ENCODE data around the gene TNS1.

The TNS1 gene

GRCh38 chr2:217998926-217999594, 3.7 kb downstream of the TNS1 start:
- no peak for DNase-seq

DNA sequence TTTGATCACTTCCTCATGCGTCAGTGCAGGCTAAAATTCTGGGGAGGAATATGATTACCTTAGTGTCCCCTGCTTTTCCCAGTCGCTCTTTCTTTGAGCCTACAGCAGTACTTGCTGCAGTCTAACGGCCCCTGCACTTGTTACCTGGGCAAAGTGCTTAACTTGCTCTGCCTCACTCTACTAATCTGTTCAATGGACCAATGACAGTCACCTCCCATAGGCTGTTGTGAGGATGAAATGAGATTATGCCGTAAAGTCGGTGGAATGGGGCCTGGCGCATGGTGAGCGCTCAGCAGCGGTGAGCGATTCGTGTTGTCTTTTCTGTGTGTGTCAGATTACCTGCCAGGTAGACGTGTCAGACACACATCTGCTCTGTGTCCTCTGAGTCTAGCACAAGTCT, 5.3 kb downstream of the TNS1 start:
- no peak for DNase-seq

GRCh38 chr2:217996361-217996760, 6.4 kb downstream of the TNS1 start:
- DNase-seq, result no peak

DNA sequence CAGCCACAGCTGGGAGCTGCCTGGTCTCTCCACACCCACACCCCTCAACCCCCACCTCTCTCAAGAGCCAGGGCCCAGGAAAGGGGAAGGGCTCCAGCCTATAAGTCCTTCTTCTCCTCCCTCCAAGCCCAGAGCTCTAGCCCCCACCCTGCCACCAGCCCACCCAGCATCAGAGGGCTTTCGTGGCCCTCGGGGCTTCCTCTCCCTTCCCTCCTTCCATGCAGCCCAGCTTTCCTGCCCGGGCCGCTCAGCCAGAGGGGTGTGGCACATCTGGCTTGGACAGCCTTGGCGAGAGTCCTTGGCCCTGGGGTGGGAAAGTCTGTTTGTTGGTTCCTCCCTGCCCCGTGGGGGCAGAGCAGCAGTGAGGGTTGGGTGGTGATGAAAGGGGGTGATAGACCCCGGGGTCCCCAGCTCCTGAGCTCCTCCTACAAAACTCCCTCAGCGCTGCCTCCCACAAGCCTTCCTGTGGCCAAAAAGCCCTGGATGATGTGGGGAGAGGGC, 7.0 kb downstream of the TNS1 start:
- no peak for DNase-seq

DNA sequence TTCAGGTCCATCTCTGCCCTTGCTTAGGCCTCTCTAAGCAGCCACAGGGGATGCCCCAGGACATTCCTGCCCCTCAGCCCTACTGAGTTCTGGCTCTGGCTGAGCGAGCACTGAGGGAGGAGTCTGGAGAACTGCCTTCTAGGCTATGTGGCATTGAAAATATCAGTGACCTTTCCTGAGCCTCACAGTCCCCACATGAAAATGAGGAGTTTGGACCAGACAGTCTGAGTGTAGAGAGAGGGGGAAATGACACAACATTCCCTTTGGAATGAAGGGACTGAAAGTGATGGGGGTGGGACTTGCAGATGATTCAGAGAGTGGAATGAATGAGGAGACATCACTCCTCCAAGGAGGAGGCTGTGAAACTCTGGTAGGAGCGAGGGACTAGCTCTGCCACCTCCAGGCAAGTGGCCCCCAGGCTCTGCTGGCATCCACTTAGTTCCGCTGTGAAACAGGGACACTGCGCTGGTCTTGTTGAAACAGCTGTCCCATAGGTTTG, 8.0 kb downstream of the TNS1 start:
- no peak for DNase-seq

DNA sequence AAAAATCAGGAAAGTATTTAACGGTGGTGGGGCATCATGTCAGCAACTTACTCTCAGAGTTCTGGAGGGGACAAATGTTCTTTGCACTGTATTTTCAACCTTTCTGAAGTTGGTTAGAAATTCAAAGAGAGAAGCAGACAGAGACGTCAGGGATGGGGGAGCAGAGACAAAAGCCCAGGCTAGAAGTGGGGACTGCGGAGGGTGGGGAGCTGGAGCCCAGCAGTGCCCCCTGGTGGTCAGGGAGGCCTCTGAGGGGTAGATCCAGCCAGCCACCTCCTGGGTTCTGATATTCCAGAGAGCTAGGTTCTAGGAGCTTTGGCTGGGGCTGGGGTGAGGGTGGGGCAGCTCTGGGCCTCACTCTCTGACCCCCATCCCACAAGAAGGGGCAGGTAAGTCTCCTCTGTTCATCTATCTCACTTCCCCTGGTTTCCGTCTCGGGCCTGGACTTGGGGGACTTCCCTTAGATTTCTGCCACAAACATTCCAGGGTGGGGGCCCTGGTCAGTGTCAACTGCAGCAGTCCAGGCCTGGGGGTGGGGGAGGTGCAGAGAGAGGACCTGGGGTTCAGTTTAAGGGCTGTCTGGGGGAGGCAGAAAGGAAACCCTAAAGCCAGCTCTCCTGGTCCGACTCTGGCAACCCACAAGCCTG, 8.9 kb downstream of the TNS1 start:
- DNase-seq, result peak; percentile 49

DNA sequence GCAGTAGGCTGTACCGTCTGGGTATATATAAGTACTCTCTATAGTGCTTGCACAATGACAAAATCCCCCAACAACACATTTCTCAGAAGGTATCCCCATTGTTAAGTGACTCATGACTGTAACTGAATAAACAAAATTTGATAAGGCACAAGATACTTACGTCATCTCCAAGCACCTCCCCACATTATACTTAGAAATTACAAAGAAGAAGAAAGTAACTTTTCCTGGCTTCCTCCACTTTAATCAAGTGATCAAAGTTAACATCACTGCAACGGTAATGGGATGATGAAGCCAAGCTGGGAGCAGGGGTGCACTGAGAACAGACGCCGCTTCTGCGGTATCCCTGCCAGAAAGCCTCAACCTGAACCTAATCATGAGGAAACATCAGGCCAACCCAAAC, 9.7 kb downstream of the TNS1 start:
- no peak for DNase-seq

DNA sequence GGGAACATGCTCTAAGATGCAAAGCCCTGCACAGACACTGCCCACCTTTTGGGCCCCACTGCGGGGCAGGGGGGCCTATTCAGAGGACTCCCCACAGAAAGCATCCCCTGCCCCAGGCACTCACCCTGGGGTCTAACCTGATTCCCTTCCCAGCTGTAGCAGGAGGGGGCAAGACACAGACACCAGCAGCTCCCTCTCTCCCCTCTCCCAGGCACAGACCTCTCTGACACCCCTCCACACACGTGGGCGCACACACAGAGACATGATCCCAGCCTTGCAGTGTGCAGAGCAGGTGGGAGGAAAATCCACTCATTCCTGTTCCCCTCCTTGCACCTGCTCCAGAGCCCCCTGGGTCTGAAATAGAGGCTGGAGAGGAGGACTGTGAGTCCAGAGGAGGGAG, 10.7 kb downstream of the TNS1 start:
- DNase-seq, result no peak

DNA sequence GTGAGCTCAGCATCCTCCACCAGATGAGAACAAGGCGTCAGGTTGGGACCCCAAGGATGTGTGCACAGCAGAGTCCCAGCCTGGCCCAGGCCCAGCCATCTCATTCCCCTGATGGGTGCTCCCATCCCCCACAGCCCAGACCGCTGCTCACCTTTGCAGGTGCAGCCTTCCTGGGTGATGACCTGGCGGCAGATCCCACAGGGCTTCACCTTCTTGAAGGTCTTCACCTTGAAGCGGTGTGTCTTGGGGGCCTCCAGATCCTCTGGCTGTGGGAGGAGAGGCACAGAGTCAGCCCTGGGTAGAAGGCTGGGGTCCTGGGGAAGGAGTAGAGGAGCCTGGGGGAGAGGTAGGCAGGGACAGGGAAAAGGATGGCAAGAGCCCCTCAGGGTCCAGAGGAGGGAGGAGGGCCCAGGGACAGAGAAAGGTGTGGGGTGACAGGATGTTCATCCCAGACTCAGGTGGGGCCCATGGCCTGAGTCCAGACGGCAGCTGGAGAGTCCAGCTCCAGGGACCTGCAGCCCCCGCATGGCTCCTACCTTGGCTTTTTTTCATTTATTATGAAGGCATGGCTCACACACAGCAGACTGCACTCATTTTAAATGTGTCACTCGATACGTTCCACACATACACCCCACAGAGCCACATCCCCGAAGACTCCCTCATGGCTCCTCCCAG, 11.9 kb downstream of the TNS1 start:
- DNase-seq, result no peak

DNA sequence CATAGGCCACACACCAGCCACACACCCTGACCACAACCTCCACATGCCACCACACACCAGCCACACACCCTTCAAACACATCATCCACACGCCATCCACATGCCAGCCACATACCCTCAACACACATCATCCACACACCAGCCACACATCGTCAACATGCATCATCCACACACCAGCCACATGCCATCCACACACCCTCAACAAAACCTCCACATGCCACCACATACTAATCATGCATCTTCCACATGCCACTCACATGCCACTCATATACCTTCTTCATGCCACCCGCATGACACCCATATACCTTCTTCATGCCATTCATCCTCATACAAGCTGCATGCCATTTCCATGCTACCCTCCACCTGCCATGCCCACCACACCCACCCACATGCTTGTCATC, 12.4 kb downstream of the TNS1 start:
- no peak for DNase-seq

DNA sequence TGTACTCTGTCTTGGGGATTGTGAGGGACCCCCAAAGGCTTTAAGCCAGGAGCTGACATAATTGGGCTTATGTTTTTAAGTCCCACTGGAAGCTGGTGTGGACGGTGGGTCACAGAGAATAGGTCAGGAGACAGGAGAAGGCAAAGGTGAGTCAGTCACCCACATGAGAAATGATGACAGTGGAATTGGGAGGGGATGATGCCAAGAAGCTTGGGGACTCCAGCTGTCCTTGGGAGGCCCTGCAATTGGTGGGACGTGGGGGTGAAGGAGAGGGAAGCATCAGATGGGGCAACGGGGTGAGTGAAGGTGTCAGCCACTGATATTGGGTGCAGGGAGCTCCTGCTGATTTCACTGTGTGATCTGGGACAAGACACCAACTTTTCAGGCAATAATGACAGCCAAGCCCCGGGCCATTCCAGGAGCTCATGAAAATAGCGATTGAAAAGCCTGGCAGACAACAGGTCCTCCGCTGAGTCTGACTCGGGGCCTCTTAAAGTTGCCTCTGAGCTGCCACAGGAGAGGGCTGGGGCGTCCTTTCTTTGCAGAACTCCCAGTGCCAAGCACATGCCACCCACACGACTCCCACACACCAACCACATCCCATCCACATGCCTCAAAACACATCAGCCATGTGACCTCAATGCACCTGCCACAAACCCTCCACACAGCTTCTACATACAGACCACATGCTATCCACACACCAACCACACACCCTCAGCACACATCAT, 13.4 kb downstream of the TNS1 start:
- no peak for DNase-seq

DNA sequence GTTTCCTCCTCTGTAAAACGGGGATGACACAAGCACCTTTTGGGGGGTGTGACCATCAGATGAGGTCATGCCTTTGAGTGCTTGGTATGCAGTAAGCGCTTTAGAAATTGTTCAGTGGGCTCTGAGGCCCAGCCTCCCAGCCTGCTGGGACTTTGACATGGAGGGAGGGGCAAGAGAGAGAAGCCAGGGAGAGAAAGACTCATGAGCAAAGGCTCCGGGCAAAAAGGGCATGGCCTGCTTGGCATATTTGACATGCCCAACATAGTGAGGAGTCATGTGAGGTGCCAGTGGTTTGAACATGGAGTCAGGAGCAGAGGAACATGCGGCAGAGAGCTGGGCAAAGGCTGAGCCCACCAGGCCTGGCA, 14.0 kb downstream of the TNS1 start:
- DNase-seq, result no peak

GRCh38 chr2:217988014-217988839, 14.6 kb downstream of the TNS1 start:
- DNase-seq, result peak; percentile 96

- DNase-seq, result no peak
Measured at GRCh38 chr2:217987391-217987790, 15.4 kb downstream of the TNS1 start.

DNA sequence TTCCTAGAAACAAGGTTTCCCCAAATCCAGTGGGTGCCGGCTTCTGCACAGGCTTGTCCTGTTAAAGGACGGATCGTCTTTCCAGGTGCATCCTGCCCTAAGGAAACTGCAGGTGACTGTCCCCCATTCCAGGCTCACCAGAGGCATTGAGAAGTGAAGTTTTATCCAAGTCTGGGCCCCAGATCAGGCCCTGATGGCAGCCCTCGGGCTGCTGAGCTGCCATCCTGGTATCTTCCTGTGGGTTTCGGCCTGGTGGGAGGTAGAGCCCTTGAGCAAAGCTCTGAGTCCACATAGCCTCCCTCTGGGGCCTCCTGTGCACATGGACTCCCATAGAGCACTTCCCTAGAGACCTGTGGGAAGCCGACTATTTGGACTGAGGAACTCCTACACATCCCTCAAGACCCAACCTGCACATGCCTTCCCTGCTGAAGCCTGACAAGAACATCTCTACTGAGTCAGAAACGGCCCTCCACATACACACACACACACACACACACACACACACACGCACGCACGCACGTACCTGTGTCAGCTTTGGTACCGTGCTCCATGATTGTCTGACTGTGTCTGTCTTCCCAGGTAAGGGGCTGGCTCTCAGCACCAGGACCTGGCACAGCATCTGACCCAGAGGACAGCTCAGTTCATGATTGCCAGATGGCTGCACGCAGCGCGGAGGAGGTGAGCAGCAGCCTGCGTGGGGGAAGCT, 16.4 kb downstream of the TNS1 start:
- no peak for DNase-seq

DNA sequence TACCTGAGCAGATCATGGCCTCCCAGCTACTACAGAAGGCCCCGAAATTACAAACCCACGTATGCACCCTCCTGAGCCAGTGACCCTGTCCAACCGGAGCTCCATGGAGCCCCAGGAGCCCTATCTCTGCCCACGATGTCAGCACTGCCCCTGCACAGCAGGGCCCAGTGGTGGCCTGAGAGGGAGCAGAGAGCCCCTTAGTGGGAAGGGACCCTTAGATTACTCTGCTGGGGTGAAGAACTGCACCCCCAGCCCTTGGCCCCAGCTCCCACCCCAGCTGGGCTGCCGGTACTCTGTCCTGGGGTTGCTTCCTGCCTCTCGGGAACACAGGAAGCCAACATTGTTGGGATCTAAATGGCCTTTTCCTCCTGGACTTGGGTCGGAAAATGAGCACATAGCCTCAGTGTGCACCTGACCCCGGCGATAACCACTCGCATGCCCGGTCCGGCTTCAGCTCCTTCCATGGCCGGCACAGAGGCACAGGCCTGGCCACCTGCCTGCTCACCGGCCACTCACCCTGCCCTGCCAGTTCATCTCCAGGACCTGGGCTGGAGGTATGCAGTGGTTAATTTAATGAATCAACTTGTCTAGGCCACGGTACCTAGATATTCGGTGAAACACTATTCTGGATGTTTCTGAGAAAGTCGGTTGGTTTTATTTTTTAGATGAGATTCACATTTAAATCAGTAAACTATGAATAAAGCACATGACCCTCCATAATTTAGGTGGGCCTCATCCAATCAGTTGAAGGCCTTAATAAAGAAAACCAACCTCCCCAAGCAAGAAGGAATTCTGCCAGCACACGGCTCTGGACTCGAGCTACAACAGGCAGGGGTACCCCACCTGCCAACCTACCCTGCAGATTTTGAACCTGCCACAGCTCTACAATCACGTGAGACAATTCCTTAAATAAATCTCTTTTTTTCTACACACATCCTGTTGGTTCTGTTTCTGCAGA, 19.2 kb downstream of the TNS1 start:
- DNase-seq, result no peak

DNA sequence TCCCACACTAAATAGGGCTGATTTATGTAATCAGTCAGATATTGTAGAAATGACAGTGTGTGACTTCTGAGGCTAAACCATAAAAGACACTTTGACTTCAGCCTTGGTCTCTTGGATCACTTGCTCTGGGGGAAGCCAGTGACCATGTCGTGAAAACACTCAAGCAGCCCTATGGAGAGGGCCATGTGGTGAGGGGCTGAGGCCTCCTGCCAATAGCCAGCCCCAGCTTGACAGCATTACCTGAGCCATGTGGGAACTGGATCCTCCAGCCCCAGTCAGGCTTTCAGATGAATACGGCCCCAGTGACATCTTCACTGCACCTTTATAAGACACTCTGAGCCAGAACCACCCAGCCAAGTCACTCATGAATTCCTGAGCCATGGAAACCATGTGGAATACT, 20.8 kb downstream of the TNS1 start:
- no peak for DNase-seq

GRCh38 chr2:217981084-217981730, 21.6 kb downstream of the TNS1 start:
- DNase-seq, result no peak

DNA sequence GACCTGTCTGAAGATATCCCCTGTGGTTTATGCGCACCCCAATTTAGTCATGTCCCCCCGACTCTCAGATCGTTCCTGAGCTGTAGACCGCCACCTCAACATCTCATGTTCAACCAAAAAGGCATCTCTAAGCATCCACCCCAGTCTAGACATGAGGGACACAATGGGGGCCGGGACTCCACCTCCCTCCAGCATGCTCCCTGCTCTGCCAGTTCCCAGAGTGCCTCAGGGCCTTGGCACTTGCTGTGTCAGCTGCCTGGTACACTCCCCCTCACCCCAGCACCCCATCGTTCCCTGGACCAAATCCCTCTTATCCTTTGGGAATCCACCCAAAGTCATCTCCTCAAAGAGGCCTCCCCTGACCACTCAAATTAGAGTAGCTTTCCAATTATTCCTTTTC, 22.2 kb downstream of the TNS1 start:
- no peak for DNase-seq

- DNase-seq, result no peak
Measured at GRCh38 chr2:217980036-217980435, 22.8 kb downstream of the TNS1 start.
